IMR-90 (cell line): ENCODE results near the gene COX4I1. TPM values are rescaled to one million over a fixed set of nuclear protein-coding genes. Genes with fewer than 3 reads are reported as not detected.

Source experiments
- ATAC-seq: fragments of 200-7000 bp; cut with Tn5 transposase; 2 replicates; pipeline ENCODE4 v1.9.1; 2020; ENCODE audit warnings: low read depth, mild to moderate bottlenecking, moderate library complexity
- BruUV-seq: library from RNA; stranded (reverse); fragments of 400-500 nt; replicated peaks from 2 replicates; lab custom pipeline; 2021; lab: Mats Ljungman, UMichigan
- CTCF ChIA-PET: fragments of 300-600 bp; formaldehyde crosslinking; extraction: SDS; loops from one replicate; lab custom pipeline; 2021; ENCODE audit warnings: antibody characterized with exemption; lab: Yijun Ruan, JAX
- POLR2A ChIA-PET: fragments of 300-600 bp; sonication (Branson Sonifier 250); formaldehyde crosslinking; loops from one replicate; lab custom pipeline; 2022; ENCODE audit warnings: antibody characterized with exemption; ENCODE audit not compliant: unreplicated experiment; lab: Charles Lee
- DNase-seq: peaks from one replicate; pipeline ENCODE4 v3.0.0; 2013
- H2AFZ ChIP-seq: replicated peaks from 2 replicates; pipeline ENCODE3; 2013; ENCODE audit warnings: low read length, mild to moderate bottlenecking; ENCODE audit not compliant: poor library complexity
- H2AK5ac ChIP-seq: 2 replicates; pipeline ENCODE4 v1.6.1; 2013; ENCODE audit warnings: low read depth, low read length, inconsistent platforms
- H2AK9ac ChIP-seq: replicated peaks from 2 replicates; pipeline ENCODE3; 2013; ENCODE audit warnings: mild to moderate bottlenecking, low read depth, low read length, moderate library complexity; ENCODE audit not compliant: poor library complexity
- H2BK120ac ChIP-seq: 2 replicates; pipeline ENCODE4 v1.6.1; 2013; ENCODE audit warnings: low read depth, low read length, inconsistent platforms
- H2BK15ac ChIP-seq: 3 replicates; pipeline ENCODE4 v1.6.1; 2013; ENCODE audit warnings: low read depth, low read length, inconsistent platforms
- H2BK20ac ChIP-seq: 2 replicates; pipeline ENCODE4 v1.6.1; 2013; ENCODE audit warnings: low read depth, mild to moderate bottlenecking, inconsistent platforms, low read length, moderate library complexity
- H2BK5ac ChIP-seq: 2 replicates; pipeline ENCODE4 v1.6.1; 2013; ENCODE audit warnings: mild to moderate bottlenecking, low read depth, low read length, inconsistent platforms; ENCODE audit not compliant: poor library complexity, severe bottlenecking
- H3K14ac ChIP-seq: replicated peaks from 2 replicates; pipeline ENCODE4 v1.6.1; 2013; ENCODE audit warnings: low read depth, low read length, inconsistent platforms
- H3K18ac ChIP-seq: 2 replicates; pipeline ENCODE4 v1.6.1; 2013; ENCODE audit warnings: low read depth, low read length, control low read depth
- H3K23ac ChIP-seq: 2 replicates; pipeline ENCODE4 v1.6.1; 2013; ENCODE audit warnings: low read depth, low read length, inconsistent platforms
- H3K27ac ChIP-seq: 2 replicates; pipeline ENCODE4 v1.5.1; 2013; ENCODE audit warnings: mild to moderate bottlenecking, control low read depth, low read length; ENCODE audit not compliant: insufficient read depth
- H3K27me3 ChIP-seq: 2 replicates; pipeline ENCODE4 v1.6.1; 2013; ENCODE audit warnings: low read length; ENCODE audit not compliant: control insufficient read depth, insufficient read depth
- H3K36me3 ChIP-seq: 2 replicates; pipeline ENCODE4 v1.6.1; 2013; ENCODE audit warnings: low read length, mixed read lengths; ENCODE audit not compliant: control insufficient read depth, insufficient read depth
- H3K4ac ChIP-seq: 2 replicates; pipeline ENCODE4 v1.6.1; 2013; ENCODE audit warnings: low read depth, low read length, inconsistent platforms
- H3K4me1 ChIP-seq: 2 replicates; pipeline ENCODE4 v1.6.1; 2013; ENCODE audit warnings: low read length, mixed read lengths; ENCODE audit not compliant: control insufficient read depth, insufficient read depth
- H3K4me2 ChIP-seq: 2 replicates; pipeline ENCODE4 v1.6.1; 2013; ENCODE audit warnings: low read depth, mild to moderate bottlenecking, control low read depth, low read length, moderate library complexity
- H3K4me3 ChIP-seq: 2 replicates; pipeline ENCODE4 v1.5.1; 2013; ENCODE audit warnings: low read depth, mild to moderate bottlenecking, control low read depth, low read length, moderate library complexity; ENCODE audit not compliant: insufficient read depth
- H3K56ac ChIP-seq: 2 replicates; pipeline ENCODE4 v1.6.1; 2013; ENCODE audit warnings: low read length, inconsistent platforms; ENCODE audit not compliant: insufficient read depth; ENCODE audit errors: extremely low read depth
- H3K79me1 ChIP-seq, 2 experiments: 2 replicates each; pipeline ENCODE4 v1.6.1; 2013; ENCODE audit warnings: low read length in 2 of 2, inconsistent platforms in 1 of 2, low read depth in 1 of 2
- H3K9ac ChIP-seq: 2 replicates; pipeline ENCODE4 v1.6.1; 2013; ENCODE audit warnings: low read depth, low read length, control low read depth
- H3K9me1 ChIP-seq: 2 replicates; pipeline ENCODE4 v1.6.1; 2013; ENCODE audit warnings: low read length, inconsistent platforms; ENCODE audit not compliant: insufficient read depth
- H3K9me3 ChIP-seq: 2 replicates; pipeline ENCODE4 v1.6.1; 2013; ENCODE audit warnings: low read length; ENCODE audit not compliant: control insufficient read depth, insufficient read depth
- H4K20me1 ChIP-seq: 2 replicates; pipeline ENCODE4 v1.6.1; 2013; ENCODE audit warnings: low read length, inconsistent platforms; ENCODE audit not compliant: insufficient read depth
- H4K5ac ChIP-seq: 2 replicates; pipeline ENCODE4 v1.6.1; 2013; ENCODE audit warnings: mild to moderate bottlenecking, low read depth, low read length, control low read depth
- H4K8ac ChIP-seq, 2 experiments: 2 replicates each; pipeline ENCODE4 v1.6.1; 2013; ENCODE audit warnings: low read depth in 2 of 2, low read length in 2 of 2, control low read depth in 1 of 2, inconsistent platforms in 1 of 2
- H4K91ac ChIP-seq: 2 replicates; pipeline ENCODE4 v1.6.1; 2013; ENCODE audit warnings: low read depth, low read length, inconsistent platforms; ENCODE audit not compliant: insufficient read depth
- BHLHE40 ChIP-seq: fragments of 150-350 bp; IDR thresholded peaks from 2 replicates; pipeline ENCODE4 v1.6.1; 2016; ENCODE audit warnings: mild to moderate bottlenecking, low read depth, low read length
- CEBPB ChIP-seq: IDR thresholded peaks from 2 replicates; pipeline ENCODE4 v1.6.1; 2012; ENCODE audit warnings: low read depth, low read length, improper control_type of control experiment
- CHD1 ChIP-seq: IDR thresholded peaks from 2 replicates; pipeline ENCODE4 v1.6.1; 2012; ENCODE audit warnings: low read depth, low read length, improper control_type of control experiment
- CTCF ChIP-seq: conservative IDR thresholded peaks from 2 replicates; pipeline ENCODE4 v1.5.1; 2012; ENCODE audit warnings: mild to moderate bottlenecking, low read depth, low read length, improper control_type of control experiment
- FOS ChIP-seq: fragments of 150-350 bp; IDR thresholded peaks from 2 replicates; pipeline ENCODE4 v1.6.1; 2016; ENCODE audit warnings: low read depth, low read length
- MAFK ChIP-seq: IDR thresholded peaks from 2 replicates; pipeline ENCODE4 v1.6.1; 2012; ENCODE audit warnings: low read depth, low read length, improper control_type of control experiment
- MAZ ChIP-seq: IDR thresholded peaks from 2 replicates; pipeline ENCODE4 v1.6.1; 2012; ENCODE audit warnings: low read depth, mild to moderate bottlenecking, low read length, improper control_type of control experiment, moderate library complexity, borderline replicate concordance
- MXI1 ChIP-seq: IDR thresholded peaks from 2 replicates; pipeline ENCODE4 v1.6.1; 2012; ENCODE audit warnings: low read depth, mild to moderate bottlenecking, low read length, moderate library complexity, borderline replicate concordance
- NFE2L2 ChIP-seq: fragments of 150-350 bp; IDR thresholded peaks from 2 replicates; pipeline ENCODE4 v1.6.1; 2016; ENCODE audit warnings: low read depth, mild to moderate bottlenecking, low read length
- POLR2A ChIP-seq: IDR thresholded peaks from 2 replicates; pipeline ENCODE4 v1.6.1; 2012; ENCODE audit warnings: mild to moderate bottlenecking, low read depth, low read length
- RAD21 ChIP-seq: IDR thresholded peaks from 2 replicates; pipeline ENCODE4 v1.6.1; 2012; ENCODE audit warnings: low read length, improper control_type of control experiment
- RCOR1 ChIP-seq: IDR thresholded peaks from 2 replicates; pipeline ENCODE4 v1.6.1; 2012; ENCODE audit warnings: mild to moderate bottlenecking, low read length, improper control_type of control experiment; ENCODE audit not compliant: insufficient replicate concordance
- RFX5 ChIP-seq: IDR thresholded peaks from 2 replicates; pipeline ENCODE4 v1.8.0; 2012; ENCODE audit warnings: low read depth, mild to moderate bottlenecking, low read length, moderate library complexity
- SMC3 ChIP-seq: fragments of 150-350 bp; IDR thresholded peaks from 2 replicates; pipeline ENCODE4 v1.6.1; 2016; ENCODE audit warnings: low read depth, mild to moderate bottlenecking, antibody characterized with exemption, low read length, moderate library complexity
- WGBS, 2 experiments: methylation state at CpG; one replicate each; pipeline versions ENCODE4 v1.1.5 to v1.1.7; 2013; ENCODE audit warnings: missing lambda C conversion rate in 2 of 2; ENCODE audit not compliant: insufficient read length in 1 of 2; ENCODE audit errors: extremely low coverage in 2 of 2; 5-methylcytosine and 5-hydroxymethylcytosine counted together
- dilution Hi-C: fragments of 300-500 bp; cut with HindIII; formaldehyde crosslinking; loops from one replicate; pipeline ENCODE4 v1.14.3; 2018; ENCODE audit warnings: low sequenced_read_pairs; ENCODE audit not compliant: unreplicated experiment
- in situ Hi-C: fragments of 300-500 bp; cut with MboI; formaldehyde crosslinking; loops from 3 replicates; pipeline ENCODE4 v1.14.3; 2019; ENCODE audit warnings: low sequenced_read_pairs, inconsistent platforms, mixed read lengths
- intact Hi-C: fragments of 100-400 bp; cut with micrococcal nuclease; formaldehyde crosslinking; loops from 2 replicates; pipeline ENCODE4 v1.10.0; 2022
- polyA plus RNA-seq, 3 experiments: library from polyadenylated mRNA; depleted of rRNA; stranded (reverse); fragments of >200 nt; gene quantifications; 2 replicates each; pipeline ENCODE4 v1.2.3, GENCODE V29; 2012; ENCODE audit warnings: low replicate concordance in 1 of 3
- total RNA-seq: library from RNA; depleted of rRNA; stranded (reverse); fragments of >200 nt; gene quantifications from 2 replicates; pipeline ENCODE4 v1.2.3, GENCODE V29; 2012
- TF ChIP-seq, protein P1 (sequence below): fragments of 150-350 bp; IDR thresholded peaks from 2 replicates; pipeline ENCODE4 v1.6.1; 2017; ENCODE audit warnings: mild to moderate bottlenecking, antibody characterized with exemption, low read length, low read depth
- TF ChIP-seq, protein P2 (sequence below): fragments of 150-350 bp; IDR thresholded peaks from 2 replicates; pipeline ENCODE4 v1.6.1; 2016; ENCODE audit warnings: low read depth, mild to moderate bottlenecking, low read length, moderate library complexity, borderline replicate concordance

The COX4I1 gene
- total and polyA plus RNA-seq, 2 of the 4 experiments (the other 2 are of a cell fraction): 397 to 700 TPM

DNA sequence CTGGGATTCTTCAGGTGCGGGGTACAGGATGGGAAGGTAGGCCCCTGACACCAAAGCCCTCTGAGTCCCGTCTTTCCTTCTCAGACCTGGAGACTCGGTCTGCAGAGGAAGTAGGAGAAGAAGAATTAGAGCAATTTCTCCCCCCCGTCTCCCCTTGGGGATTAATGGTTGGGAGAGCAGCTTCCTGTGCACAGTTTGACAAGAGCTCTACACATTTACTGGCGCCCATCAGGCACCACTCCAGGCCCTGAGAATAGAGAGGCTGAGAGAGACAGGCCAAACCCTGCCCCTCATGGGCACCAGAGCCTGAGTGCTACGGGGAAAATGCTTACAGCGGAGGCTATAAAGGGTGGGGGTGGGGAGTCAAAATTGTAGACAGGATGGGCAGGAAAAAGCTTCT, 45.1 kb upstream of the COX4I1 start:
- in situ Hi-C loops: no loop called here
- BruUV-seq: no TSS peak
- CTCF ChIA-PET: no interaction called here

More for the DNA sequence above, 45.1 kb upstream of the COX4I1 start:
- Histone ChIP-seq H3K14ac (no peak overlapping the region), H2AK9ac (no peak overlapping the region), H4K5ac (no peak overlapping the region), H4K20me1 (peaks cover 7% of the 10 kb centered on the region; the same call in 1 of the 2 replicates), H3K4me3 (no peak overlapping the region), H3K18ac (no peak overlapping the region), H2BK5ac (no peak overlapping the region), H3K9ac (no peak overlapping the region), H3K56ac (no peak overlapping the region), H3K79me1 (peaks cover 5 to 17% of the 10 kb centered on the region in 2 experiments; a peak in 3 of 4 replicates), H2BK20ac (no peak overlapping the region), H4K8ac (no peak overlapping the region), H3K27ac (no peak overlapping the region), H2AFZ (no peak overlapping the region), H3K4ac (no peak overlapping the region), H2BK15ac (no peak overlapping the region), H3K4me1 (peaks cover 34% of the 10 kb centered on the region), H2BK120ac (no peak overlapping the region), H3K36me3 (no peaks in the 10 kb centered on the region), H4K91ac (no peak overlapping the region), H3K27me3 (no peaks in the 10 kb centered on the region; the same call in 1 of the 2 replicates), H2AK5ac (no peak overlapping the region), H3K4me2 (no peak overlapping the region), H3K9me3 (no peaks in the 10 kb centered on the region), H3K9me1 (peaks cover 10% of the 10 kb centered on the region), H3K23ac (no peak overlapping the region)
- no peak for TF ChIP-seq CTCF
- TF ChIP-seq MXI1: no peak
- TF ChIP-seq RCOR1: no peak
- no peak for TF ChIP-seq FOS
- no peak for TF ChIP-seq SMC3
- TF ChIP-seq CEBPB: no peak
- TF ChIP-seq, protein P1, sequence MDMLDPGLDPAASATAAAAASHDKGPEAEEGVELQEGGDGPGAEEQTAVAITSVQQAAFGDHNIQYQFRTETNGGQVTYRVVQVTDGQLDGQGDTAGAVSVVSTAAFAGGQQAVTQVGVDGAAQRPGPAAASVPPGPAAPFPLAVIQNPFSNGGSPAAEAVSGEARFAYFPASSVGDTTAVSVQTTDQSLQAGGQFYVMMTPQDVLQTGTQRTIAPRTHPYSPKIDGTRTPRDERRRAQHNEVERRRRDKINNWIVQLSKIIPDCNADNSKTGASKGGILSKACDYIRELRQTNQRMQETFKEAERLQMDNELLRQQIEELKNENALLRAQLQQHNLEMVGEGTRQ: no peak
- no peak for TF ChIP-seq NFE2L2
- TF ChIP-seq POLR2A: no peak
- TF ChIP-seq BHLHE40: no peak
- no peak for TF ChIP-seq RAD21
- no peak for TF ChIP-seq RFX5
- no peak for TF ChIP-seq CHD1
- TF ChIP-seq, protein P2, sequence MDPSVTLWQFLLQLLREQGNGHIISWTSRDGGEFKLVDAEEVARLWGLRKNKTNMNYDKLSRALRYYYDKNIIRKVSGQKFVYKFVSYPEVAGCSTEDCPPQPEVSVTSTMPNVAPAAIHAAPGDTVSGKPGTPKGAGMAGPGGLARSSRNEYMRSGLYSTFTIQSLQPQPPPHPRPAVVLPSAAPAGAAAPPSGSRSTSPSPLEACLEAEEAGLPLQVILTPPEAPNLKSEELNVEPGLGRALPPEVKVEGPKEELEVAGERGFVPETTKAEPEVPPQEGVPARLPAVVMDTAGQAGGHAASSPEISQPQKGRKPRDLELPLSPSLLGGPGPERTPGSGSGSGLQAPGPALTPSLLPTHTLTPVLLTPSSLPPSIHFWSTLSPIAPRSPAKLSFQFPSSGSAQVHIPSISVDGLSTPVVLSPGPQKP: no peak
- TF ChIP-seq MAZ: no peak
- TF ChIP-seq MAFK: no peak
- ATAC-seq: no peak
- no peak for DNase-seq
- POLR2A ChIA-PET: no interaction called here
- 83% methylated on average over 2 of the region's 7 CpGs; no CpG with 5 or more reads in 1 of the 2 experiments for WGBS, 2 experiments
- intact Hi-C loops: loop anchor here (5.0 kb wide), 1 partner anchor 43 kb away; the partner anchor contains the start of genes COX4I1 and EMC8
- dilution Hi-C loops: no loop called here
